Uterus (tissue), 2 donors: Measurements from ENCODE around the gene SMG7.

ENCODE experiments used
- POLR2A ChIP-seq, 2 donors: fragments of 450-650 bp; IDR thresholded peaks; one replicate each; pipeline ENCODE4 v1.6.1; 2016; ENCODE audit warnings: antibody characterized with exemption in 2 of 2, mild to moderate bottlenecking in 1 of 2, moderate library complexity in 1 of 2
- TF ChIP-seq, protein P1 (sequence below), 4 experiments: fragments of 200-600 bp in 2 of 4; fragments of 450-650 bp in 2 of 4; sonication (generic) in 2 of 4; IDR thresholded peaks; one replicate each; pipeline ENCODE4 v1.5.1; 2016 to 2019; ENCODE audit warnings: antibody characterized with exemption in 4 of 4, mild to moderate bottlenecking in 2 of 4, moderate library complexity in 1 of 4

DNA sequence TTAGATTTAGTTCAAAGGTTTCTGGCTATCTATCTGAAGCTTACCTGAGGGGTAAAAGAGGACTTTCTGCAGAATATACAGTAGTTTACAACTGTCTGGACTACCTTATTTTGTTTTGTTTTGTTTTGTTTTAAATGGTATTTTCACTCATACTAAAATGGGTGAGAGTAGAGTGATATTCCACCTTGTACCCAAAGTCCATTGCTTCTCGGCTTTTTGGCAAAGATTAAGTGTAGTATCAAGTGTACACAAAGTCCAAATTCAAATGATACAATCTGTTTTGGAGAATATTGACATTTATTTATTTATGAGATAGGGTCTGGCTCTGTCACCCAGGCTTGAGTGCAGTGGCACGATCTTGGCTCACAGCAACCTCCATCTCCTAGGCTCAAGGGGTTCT is 11.7 kb upstream of the SMG7 start:
- TF ChIP-seq, protein P1, sequence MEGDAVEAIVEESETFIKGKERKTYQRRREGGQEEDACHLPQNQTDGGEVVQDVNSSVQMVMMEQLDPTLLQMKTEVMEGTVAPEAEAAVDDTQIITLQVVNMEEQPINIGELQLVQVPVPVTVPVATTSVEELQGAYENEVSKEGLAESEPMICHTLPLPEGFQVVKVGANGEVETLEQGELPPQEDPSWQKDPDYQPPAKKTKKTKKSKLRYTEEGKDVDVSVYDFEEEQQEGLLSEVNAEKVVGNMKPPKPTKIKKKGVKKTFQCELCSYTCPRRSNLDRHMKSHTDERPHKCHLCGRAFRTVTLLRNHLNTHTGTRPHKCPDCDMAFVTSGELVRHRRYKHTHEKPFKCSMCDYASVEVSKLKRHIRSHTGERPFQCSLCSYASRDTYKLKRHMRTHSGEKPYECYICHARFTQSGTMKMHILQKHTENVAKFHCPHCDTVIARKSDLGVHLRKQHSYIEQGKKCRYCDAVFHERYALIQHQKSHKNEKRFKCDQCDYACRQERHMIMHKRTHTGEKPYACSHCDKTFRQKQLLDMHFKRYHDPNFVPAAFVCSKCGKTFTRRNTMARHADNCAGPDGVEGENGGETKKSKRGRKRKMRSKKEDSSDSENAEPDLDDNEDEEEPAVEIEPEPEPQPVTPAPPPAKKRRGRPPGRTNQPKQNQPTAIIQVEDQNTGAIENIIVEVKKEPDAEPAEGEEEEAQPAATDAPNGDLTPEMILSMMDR (IDR thresholded peaks at IDR 0.05), result no peak
- no peak for TF ChIP-seq POLR2A (IDR thresholded peaks at IDR 0.05)
